Astrocyte (in vitro differentiated cells and primary cell): Measurements from ENCODE around the gene CDKN1C. TPM values are rescaled to one million over a fixed set of nuclear protein-coding genes. Genes with fewer than 3 reads are reported as not detected.

Experiments used
- DNase-seq: peaks from one replicate; pipeline ENCODE4 v3.0.0-alpha.2; 2010; ENCODE audit warnings: low read depth
- FAIRE-seq: peaks from 2 replicates; lab custom pipeline; 2011; peaks lifted over from hg19 to GRCh38; lab: Jason Lieb, UNC
- H2AFZ ChIP-seq: 2 replicates; pipeline ENCODE4 v1.6.0; 2012; ENCODE audit warnings: low read depth, low read length, inconsistent platforms
- H3K27ac ChIP-seq: 2 replicates; pipeline ENCODE4 v1.5.1; 2011; ENCODE audit warnings: low read depth, low read length, inconsistent platforms
- H3K27me3 ChIP-seq: 2 replicates; pipeline ENCODE4 v1.6.0; 2011; ENCODE audit warnings: low read length, inconsistent platforms; ENCODE audit not compliant: insufficient read depth
- H3K36me3 ChIP-seq: 2 replicates; pipeline ENCODE4 v1.5.1; 2011; ENCODE audit warnings: low read length, inconsistent platforms; ENCODE audit not compliant: insufficient read depth
- H3K4me1 ChIP-seq: 2 replicates; pipeline ENCODE4 v1.5.1; 2011; ENCODE audit warnings: low read length, inconsistent platforms; ENCODE audit not compliant: insufficient read depth
- H3K4me2 ChIP-seq: 2 replicates; pipeline ENCODE4 v1.6.0; 2012; ENCODE audit warnings: low read length, inconsistent platforms
- H3K4me3 ChIP-seq: 2 replicates; pipeline ENCODE4 v1.5.1; 2011; ENCODE audit warnings: low read depth, mild to moderate bottlenecking, low read length, inconsistent platforms; ENCODE audit not compliant: insufficient read depth
- H3K79me2 ChIP-seq: 2 replicates; pipeline ENCODE4 v1.6.0; 2012; ENCODE audit warnings: mild to moderate bottlenecking, low read length, inconsistent platforms; ENCODE audit not compliant: insufficient read depth
- H3K9ac ChIP-seq: 2 replicates; pipeline ENCODE4 v1.6.0; 2012; ENCODE audit warnings: mild to moderate bottlenecking, low read length, inconsistent platforms
- H3K9me3 ChIP-seq: 2 replicates; pipeline ENCODE4 v1.5.1; 2012; ENCODE audit warnings: low read depth, mild to moderate bottlenecking, low read length, inconsistent platforms; ENCODE audit not compliant: insufficient read depth
- H4K20me1 ChIP-seq: 2 replicates; pipeline ENCODE4 v1.6.0; 2012; ENCODE audit warnings: low read length, inconsistent platforms; ENCODE audit not compliant: insufficient read depth
- H3K27ac Mint-ChIP-seq: one replicate; pipeline ENCODE4 v1.8.0; 2021; ENCODE audit warnings: mild to moderate bottlenecking, mixed read lengths; ENCODE audit not compliant: unreplicated experiment
- H3K27me3 Mint-ChIP-seq: one replicate; pipeline ENCODE4 v1.8.0; 2021; ENCODE audit warnings: low read depth, mixed read lengths; ENCODE audit not compliant: unreplicated experiment
- H3K36me3 Mint-ChIP-seq: one replicate; pipeline ENCODE4 v1.8.0; 2021; ENCODE audit warnings: low read depth, mixed read lengths; ENCODE audit not compliant: unreplicated experiment
- H3K4me1 Mint-ChIP-seq: one replicate; pipeline ENCODE4 v1.8.0; 2021; ENCODE audit warnings: low read depth, mixed read lengths; ENCODE audit not compliant: unreplicated experiment
- H3K4me3 Mint-ChIP-seq: one replicate; pipeline ENCODE4 v1.8.0; 2021; ENCODE audit warnings: mild to moderate bottlenecking, moderate library complexity, mixed read lengths; ENCODE audit not compliant: unreplicated experiment
- H3K9me3 Mint-ChIP-seq: one replicate; pipeline ENCODE4 v1.8.0; 2021; ENCODE audit warnings: mild to moderate bottlenecking, mixed read lengths; ENCODE audit not compliant: unreplicated experiment
- CTCF ChIP-seq: IDR thresholded peaks from 2 replicates; pipeline ENCODE4 v1.5.1; 2011; ENCODE audit warnings: low read depth, mild to moderate bottlenecking, inconsistent platforms, low read length, moderate library complexity; ENCODE audit not compliant: insufficient read depth
- EZH2 ChIP-seq: IDR thresholded peaks from 2 replicates; pipeline ENCODE4 v1.6.1; 2012; ENCODE audit warnings: mild to moderate bottlenecking, low read length, inconsistent platforms; ENCODE audit not compliant: insufficient read depth
- total RNA-seq: library from RNA; stranded (reverse); gene quantifications from 2 replicates; pipeline ENCODE4 v1.2.1, GENCODE V29; 2021

The CDKN1C gene
- total RNA-seq, 1 donor from 2014 or later: 7.5 TPM

GRCh38 chr11:2887515-2888195, 2.1 kb upstream of the CDKN1C start:
- TF ChIP-seq EZH2 (no peak), CTCF (no peak)
- Histone ChIP-seq H3K27me3 (no peaks in the 10 kb centered on the region), H3K27ac (no peak overlapping the region), H3K4me1 (peaks cover 12% of the 10 kb centered on the region), H3K79me2 (no peaks in the 10 kb centered on the region), H3K9me3 (no peaks in the 10 kb centered on the region), H3K4me3 (no peak overlapping the region), H3K9ac (no peak overlapping the region), H3K4me2 (no peak overlapping the region), H4K20me1 (peaks cover 8% of the 10 kb centered on the region), H2AFZ (no peak overlapping the region), H3K36me3 (no peaks in the 10 kb centered on the region)
- H3K9me3 Mint-ChIP-seq: no peaks in the 10 kb centered on the region
- no peaks in the 10 kb centered on the region for H3K4me1 Mint-ChIP-seq
- no peak for DNase-seq
- peaks cover 23% of the 10 kb centered on the region for H3K27me3 Mint-ChIP-seq
- no peaks in the 10 kb centered on the region for H3K36me3 Mint-ChIP-seq
- FAIRE-seq: no peak
- H3K4me3 Mint-ChIP-seq: no peak overlapping the region
- peak overlapping the region; percentile 69 for H3K27ac Mint-ChIP-seq

GRCh38 chr11:2886936-2887335, 1.4 kb upstream of the CDKN1C start:
- TF ChIP-seq CTCF (no peak), EZH2 (no peak)
- no peaks in the 10 kb centered on the region for H3K9me3 Mint-ChIP-seq
- H3K36me3 Mint-ChIP-seq: no peaks in the 10 kb centered on the region
- no peak overlapping the region for H3K27ac ChIP-seq
- peak overlapping the region; percentile 54 for H3K4me3 Mint-ChIP-seq
- DNase-seq (no peak), FAIRE-seq (no peak)
- H3K79me2 ChIP-seq: no peaks in the 10 kb centered on the region
- H3K27me3 Mint-ChIP-seq: peaks cover 29% of the 10 kb centered on the region
- no peak overlapping the region for H2AFZ ChIP-seq
- H3K4me2 ChIP-seq: no peak overlapping the region
- H3K4me1 Mint-ChIP-seq: no peaks in the 10 kb centered on the region
- no peaks in the 10 kb centered on the region for H3K36me3 ChIP-seq
- H3K4me1 ChIP-seq: peaks cover 10% of the 10 kb centered on the region
- H3K27ac Mint-ChIP-seq: peak overlapping the region; percentile 69
- H4K20me1 ChIP-seq: peaks cover 8% of the 10 kb centered on the region
- H3K9ac ChIP-seq: no peak overlapping the region
- H3K27me3 ChIP-seq: no peaks in the 10 kb centered on the region
- H3K9me3 ChIP-seq: no peaks in the 10 kb centered on the region
- H3K4me3 ChIP-seq: no peak overlapping the region
